Testis (tissue), 5 donors: ENCODE measurements around the gene FAM236A. TPM values are rescaled to one million over a fixed set of nuclear protein-coding genes. Genes with fewer than 3 reads are reported as not detected.
"Not testable (repeated sequence)": the region's sequence is repeated elsewhere in the genome, so short reads cannot be mapped to it uniquely, and the experiment has no call there.

Experiments used
- DNase-seq: peaks from one replicate; pipeline ENCODE4 v3.0.0-alpha.2; 2019
- H3K27ac ChIP-seq, 2 donors: fragments of 200-600 bp; sonication (generic); one replicate each; pipeline ENCODE4 v1.5.1; 2019
- H3K27me3 ChIP-seq: fragments of 200-600 bp; sonication (generic); one replicate; pipeline ENCODE4 v1.5.1; 2019
- H3K36me3 ChIP-seq: fragments of 200-600 bp; sonication (generic); one replicate; pipeline ENCODE4 v1.5.1; 2017; ENCODE audit warnings: low read depth; ENCODE audit errors: missing control alignments
- H3K4me1 ChIP-seq: fragments of 200-600 bp; sonication (generic); one replicate; pipeline ENCODE4 v1.5.1; 2019
- H3K4me3 ChIP-seq, 2 donors: fragments of 200-600 bp; sonication (generic); one replicate each; pipeline ENCODE4 v1.5.1; 2017 to 2019
- H3K9me3 ChIP-seq: fragments of 200-600 bp; sonication (generic); one replicate; pipeline ENCODE4 v1.5.1; 2017
- whole genome bisulfite sequencing, 2 donors: methylation state at CpG; one replicate each; pipeline ENCODE4 v1.1.5; 2018; 5-methylcytosine and 5-hydroxymethylcytosine counted together
- intact Hi-C: fragments of 100-400 bp; cut with DNase I; formaldehyde crosslinking; loops from one replicate; pipeline ENCODE4 v1.15.1; 2023; ENCODE audit warnings: low total_unique reads
- long read RNA-seq, 2 donors: transcript quantifications; one replicate each; lab custom pipeline, GENCODE V29; 2026
- polyA plus RNA-seq: library from polyadenylated mRNA; stranded (reverse); fragments of 350-450 nt; fragmentation: Illumina TruSeq; extraction: RNeasy Lipid Tissue Mini Kit (QIAGEN cat#74804); gene quantifications from one replicate; pipeline ENCODE4 v1.2.3, GENCODE V29; 2014; ENCODE audit warnings: low read depth, low replicate concordance; ENCODE audit not compliant: insufficient read depth
- total RNA-seq, 2 donors: library from RNA; depleted of rRNA; stranded (reverse); fragments of >200 nt; gene quantifications; one replicate each; pipeline ENCODE4 v1.2.3, GENCODE V29; 2016

FAM236A gene
- total RNA-seq (100 to 1,000 TPM; 432 to 655 TPM), polyA plus RNA-seq (230 TPM)
- long read RNA-seq, donor 1, transcript FAM236A-202 (3 exons, 403 nt): major isoform, 35 of 128 reads
- long read RNA-seq, donor 1, transcript FAM236A-201 (3 exons, 453 nt): minor isoform, 14 of 128 reads
- long read RNA-seq, donor 1, partial matches to known transcripts: 79 of 128 reads
- long read RNA-seq, donor 1, other reads (novel, unspliced or antisense): 0 of 128 reads
- long read RNA-seq, donor 2, transcript FAM236A-202 (3 exons, 403 nt): minor isoform, 9 of 19 reads
- long read RNA-seq, donor 2, transcript FAM236A-201 (3 exons, 453 nt): major isoform, 10 of 19 reads
- long read RNA-seq, donor 2, partial matches to known transcripts: 0 of 19 reads
- long read RNA-seq, donor 2, other reads (novel, unspliced or antisense): 0 of 19 reads

GRCh38 chrX:72937906-72938305 lies at the start of gene FAM236A:
TSS of gene FAM236A (plus strand) at chrX:72938206. CDS start at chrX:72938263, 57 bp downstream.
- H3K4me1 ChIP-seq, H3K36me3 ChIP-seq, DNase-seq, H3K27me3 ChIP-seq, intact Hi-C loops, H3K9me3 ChIP-seq, H3K27ac ChIP-seq, H3K4me3 ChIP-seq: not testable (repeated sequence)
- WGBS, 2 donors: no CpG with 5 or more reads among the region's 15 CpGs

- DNase-seq, H3K4me3 ChIP-seq, intact Hi-C loops, H3K27ac ChIP-seq, H3K4me1 ChIP-seq, H3K9me3 ChIP-seq, H3K27me3 ChIP-seq, H3K36me3 ChIP-seq: not testable (repeated sequence)
- no CpG with 5 or more reads among the region's 14 CpGs for WGBS, 2 donors
These were observed 48.3 kb upstream of the FAM236A start for GRCh38 chrX:72889740-72890139.

GRCh38 chrX:72912315-72912714 lies 25.7 kb upstream of the FAM236A start, which contains the start of gene FAM236C:
TSS of gene FAM236C (plus strand) at chrX:72912615. CDS start at chrX:72912715, 100 bp downstream.
- H3K9me3 ChIP-seq, DNase-seq, H3K27ac ChIP-seq, intact Hi-C loops, H3K36me3 ChIP-seq, H3K27me3 ChIP-seq, H3K4me1 ChIP-seq, H3K4me3 ChIP-seq: not testable (repeated sequence)
- no CpG with 5 or more reads among the region's 13 CpGs for WGBS, 2 donors

GRCh38 chrX:72916096-72916495 lies 21.9 kb upstream of the FAM236A start:
- DNase-seq, H3K36me3 ChIP-seq, H3K27ac ChIP-seq, H3K4me1 ChIP-seq, H3K9me3 ChIP-seq, H3K27me3 ChIP-seq, H3K4me3 ChIP-seq, intact Hi-C loops: not testable (repeated sequence)
- 100% methylated on average over 2 of the region's 5 CpGs; no CpG with 5 or more reads in 1 of the 2 donors for WGBS, 2 donors

GRCh38 chrX:72932283-72932682 lies 5.7 kb upstream of the FAM236A start:
- H3K36me3 ChIP-seq, H3K4me3 ChIP-seq, DNase-seq, H3K9me3 ChIP-seq, H3K4me1 ChIP-seq, intact Hi-C loops, H3K27ac ChIP-seq, H3K27me3 ChIP-seq: not testable (repeated sequence)
- no CpG with 5 or more reads among the region's 1 CpG for WGBS, 2 donors

GRCh38 chrX:72936455-72936854 lies 1.6 kb upstream of the FAM236A start:
- H3K4me3 ChIP-seq, H3K27ac ChIP-seq, H3K27me3 ChIP-seq, H3K4me1 ChIP-seq, intact Hi-C loops, H3K9me3 ChIP-seq, H3K36me3 ChIP-seq, DNase-seq: not testable (repeated sequence)
- WGBS, 2 donors: no CpG with 5 or more reads among the region's 7 CpGs

- H3K27me3 ChIP-seq, intact Hi-C loops, H3K4me1 ChIP-seq, H3K9me3 ChIP-seq, H3K27ac ChIP-seq, H3K36me3 ChIP-seq, H3K4me3 ChIP-seq, DNase-seq: not testable (repeated sequence)
- no CpG with 5 or more reads among the region's 8 CpGs for WGBS, 2 donors
These were observed 1.0 kb upstream of the FAM236A start for GRCh38 chrX:72936882-72937455.

- H3K4me3 ChIP-seq, H3K27ac ChIP-seq, H3K4me1 ChIP-seq, H3K27me3 ChIP-seq, DNase-seq, intact Hi-C loops, H3K36me3 ChIP-seq, H3K9me3 ChIP-seq: not testable (repeated sequence)
- WGBS, 2 donors: no CpG with 5 or more reads among the region's 6 CpGs
These were observed 4.3 kb downstream of the FAM236A start for GRCh38 chrX:72942272-72942671.

- intact Hi-C loops, H3K27me3 ChIP-seq, H3K4me3 ChIP-seq, H3K4me1 ChIP-seq, H3K27ac ChIP-seq, H3K36me3 ChIP-seq, DNase-seq, H3K9me3 ChIP-seq: not testable (repeated sequence)
- no CpG with 5 or more reads among the region's 44 CpGs for WGBS, 2 donors
These were observed 5.2 kb downstream of the FAM236A start for GRCh38 chrX:72943035-72943818.

- DNase-seq, H3K27ac ChIP-seq, H3K27me3 ChIP-seq, H3K36me3 ChIP-seq, H3K4me1 ChIP-seq, intact Hi-C loops, H3K4me3 ChIP-seq, H3K9me3 ChIP-seq: not testable (repeated sequence)
- no CpG with 5 or more reads among the region's 15 CpGs for WGBS, 2 donors
These were observed 5.8 kb downstream of the FAM236A start, which contains the start of gene DMRTC1 for GRCh38 chrX:72943819-72944169. TSS of gene DMRTC1 (minus strand) at chrX:72943837. CDS start at chrX:72875694, 68,143 bp downstream.

GRCh38 chrX:72959971-72960370 lies 22.0 kb downstream of the FAM236A start:
- intact Hi-C loops, H3K4me1 ChIP-seq, H3K36me3 ChIP-seq, DNase-seq, H3K27me3 ChIP-seq, H3K4me3 ChIP-seq, H3K27ac ChIP-seq, H3K9me3 ChIP-seq: not testable (repeated sequence)
- WGBS, 2 donors: no CpG with 5 or more reads among the region's 9 CpGs
